Stimulated activated CD8-positive, alpha-beta memory T cell treated with anti-CD3 and anti-CD28 coated beads, Interleukin-15, amount 100 ng/mL, for 1 hour (primary cell): ENCODE data around the gene CPNE7.
"Not testable (repeated sequence)": the region's sequence is repeated elsewhere in the genome, so short reads cannot be mapped to it uniquely, and the experiment has no call there.

Experiments
- DNase-seq: peaks from one replicate; pipeline ENCODE4 v3.0.0-alpha.2; 2020; ENCODE audit warnings: low read depth

The CPNE7 gene

GRCh38 chr16:89567656-89568594, 7.6 kb upstream of the CPNE7 start:
- no peak for DNase-seq

GRCh38 chr16:89569506-89570341, 5.8 kb upstream of the CPNE7 start:
- DNase-seq: no peak

GRCh38 chr16:89570342-89570923, 5.1 kb upstream of the CPNE7 start:
- DNase-seq: no peak

- not testable (repeated sequence) for DNase-seq
These were observed 4.5 kb upstream of the CPNE7 start for GRCh38 chr16:89570983-89571598.

GRCh38 chr16:89571636-89572035, 3.9 kb upstream of the CPNE7 start:
- no peak for DNase-seq

GRCh38 chr16:89572073-89572484, 3.5 kb upstream of the CPNE7 start:
- DNase-seq: no peak

- no peak for DNase-seq
These were observed 2.9 kb upstream of the CPNE7 start for GRCh38 chr16:89572485-89573205.

GRCh38 chr16:89573826-89574680, 1.5 kb upstream of the CPNE7 start:
- no peak for DNase-seq

GRCh38 chr16:89574681-89575246, 794 bp upstream of the CPNE7 start:
- DNase-seq: no peak

GRCh38 chr16:89576153-89577054, 846 bp downstream of the CPNE7 start:
- DNase-seq: no peak

GRCh38 chr16:89577055-89577759, 1.6 kb downstream of the CPNE7 start:
- DNase-seq: no peak

GRCh38 chr16:89579351-89579750, 3.8 kb downstream of the CPNE7 start:
- no peak for DNase-seq

- no peak for DNase-seq
These were observed 5.6 kb downstream of the CPNE7 start for GRCh38 chr16:89581045-89581695.

GRCh38 chr16:89581861-89582563, 6.5 kb downstream of the CPNE7 start:
- no peak for DNase-seq

- no peak for DNase-seq
These were observed 7.1 kb downstream of the CPNE7 start for GRCh38 chr16:89582614-89583196.

- no peak for DNase-seq
These were observed 7.8 kb downstream of the CPNE7 start for GRCh38 chr16:89583197-89583894.
